ENCODE results near the gene ZKSCAN5.
A peak's percentile ranks its signal among the peaks of the same experiment; 100 is the strongest.

GRCh38 chr7:99558306-99559174 is 54.1 kb downstream of the ZKSCAN5 start, which contains the start of gene ZNF655:
- TF ChIP-seq CTCF (IDR thresholded peaks at IDR 0.05 in 2 of 3, conservative IDR thresholded peaks at IDR 0.05 in 1 of 3; ENCODE audit: borderline replicate concordance in 1 of 3, insufficient read depth in 1 of 3, low read depth in 2 of 3, low read length in 2 of 3) (no peak), EZH2 (IDR thresholded peaks at IDR 0.05) (no peak), POLR2A (IDR thresholded peaks at IDR 0.05; ENCODE audit: borderline replicate concordance, extremely low read depth, insufficient read depth, insufficient read length) (peak; percentile 74), RAD21 (IDR thresholded peaks at IDR 0.05; ENCODE audit: low read depth) (no peak), EGR1 (IDR thresholded peaks at IDR 0.05; ENCODE audit: low read depth) (no peak), JUND (IDR thresholded peaks at IDR 0.05) (no peak), ELF1 (IDR thresholded peaks at IDR 0.05; ENCODE audit: borderline replicate concordance, low read depth) (peak; percentile 82), POLR2AphosphoS5 (IDR thresholded peaks at IDR 0.05; ENCODE audit: low read depth, low read length) (peak; percentile 88)
- TF ChIP-seq, protein P1, sequence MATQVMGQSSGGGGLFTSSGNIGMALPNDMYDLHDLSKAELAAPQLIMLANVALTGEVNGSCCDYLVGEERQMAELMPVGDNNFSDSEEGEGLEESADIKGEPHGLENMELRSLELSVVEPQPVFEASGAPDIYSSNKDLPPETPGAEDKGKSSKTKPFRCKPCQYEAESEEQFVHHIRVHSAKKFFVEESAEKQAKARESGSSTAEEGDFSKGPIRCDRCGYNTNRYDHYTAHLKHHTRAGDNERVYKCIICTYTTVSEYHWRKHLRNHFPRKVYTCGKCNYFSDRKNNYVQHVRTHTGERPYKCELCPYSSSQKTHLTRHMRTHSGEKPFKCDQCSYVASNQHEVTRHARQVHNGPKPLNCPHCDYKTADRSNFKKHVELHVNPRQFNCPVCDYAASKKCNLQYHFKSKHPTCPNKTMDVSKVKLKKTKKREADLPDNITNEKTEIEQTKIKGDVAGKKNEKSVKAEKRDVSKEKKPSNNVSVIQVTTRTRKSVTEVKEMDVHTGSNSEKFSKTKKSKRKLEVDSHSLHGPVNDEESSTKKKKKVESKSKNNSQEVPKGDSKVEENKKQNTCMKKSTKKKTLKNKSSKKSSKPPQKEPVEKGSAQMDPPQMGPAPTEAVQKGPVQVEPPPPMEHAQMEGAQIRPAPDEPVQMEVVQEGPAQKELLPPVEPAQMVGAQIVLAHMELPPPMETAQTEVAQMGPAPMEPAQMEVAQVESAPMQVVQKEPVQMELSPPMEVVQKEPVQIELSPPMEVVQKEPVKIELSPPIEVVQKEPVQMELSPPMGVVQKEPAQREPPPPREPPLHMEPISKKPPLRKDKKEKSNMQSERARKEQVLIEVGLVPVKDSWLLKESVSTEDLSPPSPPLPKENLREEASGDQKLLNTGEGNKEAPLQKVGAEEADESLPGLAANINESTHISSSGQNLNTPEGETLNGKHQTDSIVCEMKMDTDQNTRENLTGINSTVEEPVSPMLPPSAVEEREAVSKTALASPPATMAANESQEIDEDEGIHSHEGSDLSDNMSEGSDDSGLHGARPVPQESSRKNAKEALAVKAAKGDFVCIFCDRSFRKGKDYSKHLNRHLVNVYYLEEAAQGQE (IDR thresholded peaks at IDR 0.05; ENCODE audit: low read depth), result no peak

All from HCT116 (cell line).